Smooth muscle cell of the umbilical artery (primary cell): ENCODE data around the gene PGBD5. TPM values are rescaled to one million over a fixed set of nuclear protein-coding genes. Genes with fewer than 3 reads are reported as not detected.

ENCODE experiments used
- total RNA-seq: library from RNA; depleted of rRNA; stranded (reverse); fragments of >200 nt; gene quantifications from 2 replicates; pipeline ENCODE4 v1.2.3, GENCODE V29; 2014

PGBD5 gene
- total RNA-seq = under 0.01 TPM in 1 of 2 replicates, not detected in the other

GRCh38 chr1:230426246-230427093 is at the start of gene PGBD5:
Gene PGBD5 (minus strand): TSS chr1:230426332. CDS start chr1:230425928, 404 bp downstream.

Other genes starting within 250 kb of the PGBD5 start
- 19.6 and 21.2 TPM in 2 replicates for gene COG2, start 216.1 kb upstream of the PGBD5 start, total RNA-seq